Esophagus squamous epithelium (tissue), 5 donors: ENCODE data around the gene ARL5A. TPM values are rescaled to one million over a fixed set of nuclear protein-coding genes. Genes with fewer than 3 reads are reported as not detected.

Experiments used
- DNase-seq: peaks from one replicate; lab custom pipeline; 2025; lab: John Stamatoyannopoulos, UW
- H3K27ac ChIP-seq, 4 donors: fragments of 200-600 bp; sonication (generic); one replicate each; pipeline ENCODE4 v1.5.1; 2016 to 2019; ENCODE audit warnings: mild to moderate bottlenecking in 1 of 4
- H3K27me3 ChIP-seq, 4 donors: fragments of 200-600 bp; sonication (generic); 1 replicate in 3 of 4; 2 replicates in 1 of 4; pipeline versions ENCODE4 v1.5.1 to v1.6.0; 2017 to 2021; ENCODE audit warnings: antibody characterized with exemption in 1 of 4
- H3K36me3 ChIP-seq, 3 donors: fragments of 200-600 bp; sonication (generic); one replicate each; pipeline ENCODE4 v1.5.1; 2016 to 2019
- H3K4me1 ChIP-seq, 3 donors: fragments of 200-600 bp; sonication (generic); one replicate each; pipeline ENCODE4 v1.5.1; 2017 to 2019
- H3K4me3 ChIP-seq, 4 donors: fragments of 200-600 bp; sonication (generic); 1 replicate in 3 of 4; 2 replicates in 1 of 4; pipeline ENCODE4 v1.5.1; 2016 to 2019; ENCODE audit warnings: mild to moderate bottlenecking in 2 of 4, moderate library complexity in 1 of 4
- H3K9me3 ChIP-seq, 3 donors: fragments of 200-600 bp; sonication (generic); one replicate each; pipeline ENCODE4 v1.5.1; 2016 to 2019
- POLR2A ChIP-seq, 4 donors: fragments of 450-650 bp; IDR thresholded peaks; one replicate each; pipeline ENCODE4 v1.6.1; 2017; ENCODE audit warnings: antibody characterized with exemption in 4 of 4, mild to moderate bottlenecking in 4 of 4, moderate library complexity in 3 of 4
- WGBS, 2 donors: methylation state at CpG; one replicate each; pipeline ENCODE4 v1.1.5; 2018; 5-methylcytosine and 5-hydroxymethylcytosine counted together
- intact Hi-C: fragments of 100-400 bp; cut with DNase I; formaldehyde crosslinking; loops from one replicate; pipeline ENCODE4 v1.15.0; 2022
- total RNA-seq, 4 donors: library from RNA; depleted of rRNA; stranded (reverse); fragments of >200 nt; gene quantifications; one replicate each; pipeline ENCODE4 v1.1.0, GENCODE V29; 2016
- TF ChIP-seq, protein P1 (sequence below), 6 experiments: fragments of 450-650 bp in 4 of 6; fragments of 200-600 bp in 2 of 6; sonication (generic) in 2 of 6; IDR thresholded peaks; one replicate each; pipeline ENCODE4 v1.5.1; 2016 to 2019; ENCODE audit warnings: antibody characterized with exemption in 6 of 6, mild to moderate bottlenecking in 4 of 6, moderate library complexity in 4 of 6
- donor health status: DM: yes; HTN: yes; CAD: no.

Gene ARL5A
- total RNA-seq, 4 donors from 2014 or later: 41.8 to 81.5 (median 47.2) TPM

- WGBS, 2 donors: 80 to 81% methylated on average over 3 of the region's 3 CpGs
Observed at GRCh38 chr2:151758744-151759143, 69.5 kb downstream of the ARL5A start.

GRCh38 chr2:151757861-151758260 lies 70.4 kb downstream of the ARL5A start:
- no peaks in the 10 kb centered on the region for H3K27me3 ChIP-seq
- DNase-seq: no peak
- TF ChIP-seq, protein P1, sequence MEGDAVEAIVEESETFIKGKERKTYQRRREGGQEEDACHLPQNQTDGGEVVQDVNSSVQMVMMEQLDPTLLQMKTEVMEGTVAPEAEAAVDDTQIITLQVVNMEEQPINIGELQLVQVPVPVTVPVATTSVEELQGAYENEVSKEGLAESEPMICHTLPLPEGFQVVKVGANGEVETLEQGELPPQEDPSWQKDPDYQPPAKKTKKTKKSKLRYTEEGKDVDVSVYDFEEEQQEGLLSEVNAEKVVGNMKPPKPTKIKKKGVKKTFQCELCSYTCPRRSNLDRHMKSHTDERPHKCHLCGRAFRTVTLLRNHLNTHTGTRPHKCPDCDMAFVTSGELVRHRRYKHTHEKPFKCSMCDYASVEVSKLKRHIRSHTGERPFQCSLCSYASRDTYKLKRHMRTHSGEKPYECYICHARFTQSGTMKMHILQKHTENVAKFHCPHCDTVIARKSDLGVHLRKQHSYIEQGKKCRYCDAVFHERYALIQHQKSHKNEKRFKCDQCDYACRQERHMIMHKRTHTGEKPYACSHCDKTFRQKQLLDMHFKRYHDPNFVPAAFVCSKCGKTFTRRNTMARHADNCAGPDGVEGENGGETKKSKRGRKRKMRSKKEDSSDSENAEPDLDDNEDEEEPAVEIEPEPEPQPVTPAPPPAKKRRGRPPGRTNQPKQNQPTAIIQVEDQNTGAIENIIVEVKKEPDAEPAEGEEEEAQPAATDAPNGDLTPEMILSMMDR (IDR thresholded peaks at IDR 0.05): no peak
- TF ChIP-seq POLR2A (IDR thresholded peaks at IDR 0.05): no peak
- intact Hi-C loops: no loop called here
- no peaks in the 10 kb centered on the region for H3K4me1 ChIP-seq
- H3K27ac ChIP-seq: no peak overlapping the region
- H3K4me3 ChIP-seq: no peak overlapping the region
- no peaks in the 10 kb centered on the region for H3K36me3 ChIP-seq
- no peaks in the 10 kb centered on the region for H3K9me3 ChIP-seq
- WGBS, 2 donors: 15 to 23% methylated on average over 1 of the region's 1 CpG

More at GRCh38 chr2:151758744-151759143, 69.5 kb downstream of the ARL5A start:
- no peak for DNase-seq
- no peaks in the 10 kb centered on the region for H3K9me3 ChIP-seq
- H3K4me3 ChIP-seq: no peak overlapping the region
- no peak for TF ChIP-seq POLR2A (IDR thresholded peaks at IDR 0.05)
- H3K36me3 ChIP-seq: no peaks in the 10 kb centered on the region
- no peak overlapping the region for H3K27ac ChIP-seq
- H3K27me3 ChIP-seq: no peaks in the 10 kb centered on the region
- no peaks in the 10 kb centered on the region for H3K4me1 ChIP-seq
- intact Hi-C loops: no loop called here

DNA sequence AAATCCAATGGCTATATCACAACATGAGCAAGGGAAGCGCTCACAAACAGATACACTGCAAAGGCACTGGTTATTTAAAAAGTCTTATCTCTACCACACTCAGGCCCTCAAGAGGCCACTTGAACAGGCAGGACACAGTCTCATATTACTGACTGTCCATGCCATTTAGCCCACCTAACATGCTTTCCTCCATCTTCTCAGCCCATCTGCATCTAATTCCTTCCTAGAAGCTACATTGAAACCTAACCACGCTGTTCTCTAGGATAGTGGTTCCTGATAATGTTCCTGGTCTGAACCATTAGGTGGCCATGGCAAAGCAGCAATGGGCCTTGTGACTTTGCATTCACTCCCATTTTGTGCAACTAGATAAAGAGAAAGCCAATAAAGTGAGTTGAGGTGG lies 71.4 kb downstream of the ARL5A start:
- intact Hi-C loops: no loop called here
- Histone ChIP-seq H3K27ac (no peak overlapping the region), H3K4me1 (no peaks in the 10 kb centered on the region), H3K27me3 (no peaks in the 10 kb centered on the region), H3K36me3 (no peaks in the 10 kb centered on the region), H3K9me3 (no peaks in the 10 kb centered on the region), H3K4me3 (no peak overlapping the region)
- 100% methylated on average over 2 of the region's 2 CpGs for WGBS, 2 donors
- no peak for DNase-seq
- TF ChIP-seq POLR2A (IDR thresholded peaks at IDR 0.05): no peak
- TF ChIP-seq, protein P1 (IDR thresholded peaks at IDR 0.05): no peak

GRCh38 chr2:151754253-151754897 lies 73.8 kb downstream of the ARL5A start:
- DNase-seq: no peak
- Histone ChIP-seq H3K4me1 (no peaks in the 10 kb centered on the region), H3K27ac (no peak overlapping the region), H3K27me3 (no peaks in the 10 kb centered on the region), H3K9me3 (no peaks in the 10 kb centered on the region), H3K36me3 (no peaks in the 10 kb centered on the region), H3K4me3 (no peak overlapping the region)
- TF ChIP-seq, protein P1 (IDR thresholded peaks at IDR 0.05): no peak
- no peak for TF ChIP-seq POLR2A (IDR thresholded peaks at IDR 0.05)
- intact Hi-C loops: no loop called here
- 87 to 94% methylated on average over 1 of the region's 1 CpG for WGBS, 2 donors

- no peak overlapping the region for H3K27ac ChIP-seq
- no peak for TF ChIP-seq POLR2A (IDR thresholded peaks at IDR 0.05)
- TF ChIP-seq, protein P1 (IDR thresholded peaks at IDR 0.05): no peak
- no peaks in the 10 kb centered on the region for H3K27me3 ChIP-seq
- no peak for DNase-seq
- no peaks in the 10 kb centered on the region for H3K9me3 ChIP-seq
- no peaks in the 10 kb centered on the region for H3K36me3 ChIP-seq
- no peaks in the 10 kb centered on the region for H3K4me1 ChIP-seq
- no peak overlapping the region for H3K4me3 ChIP-seq
- intact Hi-C loops: no loop called here
Observed at GRCh38 chr2:151753540-151753939, 74.7 kb downstream of the ARL5A start.

Other genes with a start within 250 kb of the ARL5A start
- 1 to 10 TPM in 1 of 4 donors, under 1 TPM in 3; 0.23 to 1.1 (median 0.61) TPM for gene NEB, start 93.9 kb downstream of the ARL5A start, total RNA-seq